Vagina (tissue), 2 donors: ENCODE measurements around the gene NISCH. TPM values are rescaled to one million over a fixed set of nuclear protein-coding genes. Genes with fewer than 3 reads are reported as not detected.

Source experiments
- DNase-seq, 2 donors: peaks; one replicate each; pipeline ENCODE4 v3.0.0-alpha.2; 2017; ENCODE audit errors: extremely low spot score in 2 of 2
- H3K27ac ChIP-seq: fragments of 200-600 bp; sonication (generic); one replicate; pipeline ENCODE4 v1.5.1; 2019
- H3K27me3 ChIP-seq: fragments of 200-600 bp; sonication (generic); one replicate; pipeline ENCODE4 v1.5.1; 2019
- H3K36me3 ChIP-seq, 2 donors: fragments of 200-600 bp; sonication (generic); one replicate each; pipeline ENCODE4 v1.5.1; 2017 to 2019
- H3K4me1 ChIP-seq: fragments of 200-600 bp; sonication (generic); one replicate; pipeline ENCODE4 v1.5.1; 2019
- H3K4me3 ChIP-seq, 2 donors: fragments of 200-600 bp; sonication (generic); 1 replicate in 1 of 2; 2 replicates in 1 of 2; pipeline ENCODE4 v1.5.1; 2016 to 2019
- H3K9me3 ChIP-seq: fragments of 200-600 bp; sonication (generic); one replicate; pipeline ENCODE4 v1.5.1; 2019
- POLR2A ChIP-seq, 2 donors: fragments of 450-650 bp; IDR thresholded peaks; one replicate each; pipeline ENCODE4 v1.6.1; 2017; ENCODE audit warnings: antibody characterized with exemption in 2 of 2, mild to moderate bottlenecking in 2 of 2, moderate library complexity in 2 of 2
- POLR2AphosphoS5 ChIP-seq, 2 donors: sonication (generic); formaldehyde crosslinking; IDR thresholded peaks; one replicate each; pipeline ENCODE4 v1.9.0; 2017; ENCODE audit warnings: antibody characterized with exemption in 2 of 2, mild to moderate bottlenecking in 2 of 2, low read depth in 1 of 2; ENCODE audit not compliant: insufficient read depth in 1 of 2
- intact Hi-C: fragments of 100-400 bp; cut with DNase I; formaldehyde crosslinking; loops from one replicate; pipeline ENCODE4 v1.15.1; 2023
- total RNA-seq: library from RNA; depleted of rRNA; stranded (reverse); fragments of >200 nt; gene quantifications from one replicate; pipeline ENCODE4 v1.2.3, GENCODE V29; 2016
- TF ChIP-seq, protein P1 (sequence below), 3 experiments: fragments of 450-650 bp in 2 of 3; fragments of 200-600 bp in 1 of 3; sonication (generic) in 1 of 3; IDR thresholded peaks; one replicate each; pipeline ENCODE4 v1.5.1; 2017 to 2019; ENCODE audit warnings: antibody characterized with exemption in 3 of 3, mild to moderate bottlenecking in 2 of 3, moderate library complexity in 2 of 3

The NISCH gene
- total RNA-seq, 1 donor from 2014 or later: 103 TPM

DNA sequence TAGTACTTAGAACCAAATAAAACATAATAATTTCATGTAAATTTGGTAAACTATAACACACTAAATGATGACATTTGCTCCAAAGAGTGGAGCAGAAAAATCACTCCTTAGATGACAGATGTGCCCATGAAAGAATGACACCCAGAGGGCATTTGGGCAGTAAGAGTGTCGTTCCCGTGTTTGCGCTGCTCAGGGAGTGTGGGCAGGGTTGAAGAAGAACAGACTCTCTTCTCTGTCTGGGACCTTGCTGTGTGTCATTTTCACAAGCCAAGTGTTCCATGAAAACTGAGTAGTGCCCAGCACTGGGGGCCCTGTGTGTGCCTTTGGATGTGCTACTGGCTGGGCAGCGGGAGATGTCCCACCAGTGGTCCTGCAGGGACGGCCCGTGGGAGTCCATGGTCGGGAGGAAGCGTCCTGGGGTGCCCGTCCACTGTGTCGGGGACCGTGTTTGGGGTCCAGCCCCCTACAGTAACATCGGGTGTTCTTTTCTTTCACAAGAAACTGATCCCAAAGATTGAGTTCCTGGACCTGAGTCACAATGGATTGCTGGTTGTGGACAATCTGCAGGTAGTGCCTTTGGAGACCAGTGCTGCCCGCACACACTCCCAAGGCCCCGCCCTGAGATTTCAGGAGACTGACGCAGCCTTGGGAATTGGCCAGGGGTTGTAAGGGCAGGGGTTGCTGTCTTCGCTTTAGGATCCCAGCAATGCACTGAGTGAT is 21.8 kb downstream of the NISCH start:
- Histone ChIP-seq H3K4me3 (no peak overlapping the region), H3K9me3 (no peaks in the 10 kb centered on the region), H3K4me1 (no peaks in the 10 kb centered on the region), H3K27ac (no peak overlapping the region), H3K27me3 (no peaks in the 10 kb centered on the region), H3K36me3 (peaks cover 0 to 96% of the 10 kb centered on the region in 2 donors)
- intact Hi-C loops: loop anchor here (10.0 kb wide), 1 partner anchor 58 kb away; the partner anchor contains the start of genes NT5DC2 and UQCC5
- TF ChIP-seq POLR2A (IDR thresholded peaks at IDR 0.05) (no peak), POLR2AphosphoS5 (IDR thresholded peaks at IDR 0.05; ENCODE audit: insufficient read depth in 1 of 2, low read depth in 1 of 2) (no peak)
- TF ChIP-seq, protein P1, sequence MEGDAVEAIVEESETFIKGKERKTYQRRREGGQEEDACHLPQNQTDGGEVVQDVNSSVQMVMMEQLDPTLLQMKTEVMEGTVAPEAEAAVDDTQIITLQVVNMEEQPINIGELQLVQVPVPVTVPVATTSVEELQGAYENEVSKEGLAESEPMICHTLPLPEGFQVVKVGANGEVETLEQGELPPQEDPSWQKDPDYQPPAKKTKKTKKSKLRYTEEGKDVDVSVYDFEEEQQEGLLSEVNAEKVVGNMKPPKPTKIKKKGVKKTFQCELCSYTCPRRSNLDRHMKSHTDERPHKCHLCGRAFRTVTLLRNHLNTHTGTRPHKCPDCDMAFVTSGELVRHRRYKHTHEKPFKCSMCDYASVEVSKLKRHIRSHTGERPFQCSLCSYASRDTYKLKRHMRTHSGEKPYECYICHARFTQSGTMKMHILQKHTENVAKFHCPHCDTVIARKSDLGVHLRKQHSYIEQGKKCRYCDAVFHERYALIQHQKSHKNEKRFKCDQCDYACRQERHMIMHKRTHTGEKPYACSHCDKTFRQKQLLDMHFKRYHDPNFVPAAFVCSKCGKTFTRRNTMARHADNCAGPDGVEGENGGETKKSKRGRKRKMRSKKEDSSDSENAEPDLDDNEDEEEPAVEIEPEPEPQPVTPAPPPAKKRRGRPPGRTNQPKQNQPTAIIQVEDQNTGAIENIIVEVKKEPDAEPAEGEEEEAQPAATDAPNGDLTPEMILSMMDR (IDR thresholded peaks at IDR 0.05): no peak
- DNase-seq: no peak

DNA sequence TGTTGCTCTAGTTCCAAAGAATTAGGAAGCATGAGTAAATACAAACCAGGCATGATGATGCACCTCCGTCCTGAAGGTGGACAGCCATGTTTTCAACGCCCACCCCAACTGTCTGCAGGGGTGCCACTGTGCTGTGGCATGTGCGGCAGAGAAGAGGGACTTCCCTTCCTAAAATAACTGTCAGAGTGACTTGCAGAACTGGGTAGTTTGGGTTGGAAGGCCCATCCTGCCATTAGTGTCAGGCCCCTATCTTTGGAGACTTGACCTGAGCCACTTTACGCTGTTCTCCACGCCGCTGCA is 22.3 kb downstream of the NISCH start:
- no peak overlapping the region for H3K4me3 ChIP-seq
- DNase-seq: no peak
- TF ChIP-seq POLR2A (IDR thresholded peaks at IDR 0.05) (no peak), POLR2AphosphoS5 (IDR thresholded peaks at IDR 0.05; ENCODE audit: insufficient read depth in 1 of 2, low read depth in 1 of 2) (no peak)
- TF ChIP-seq, protein P1 (IDR thresholded peaks at IDR 0.05): no peak
- peaks cover 4% of the 10 kb centered on the region for H3K4me1 ChIP-seq
- no peaks in the 10 kb centered on the region for H3K9me3 ChIP-seq
- H3K27me3 ChIP-seq: no peaks in the 10 kb centered on the region
- peaks cover 0 to 96% of the 10 kb centered on the region in 2 donors for H3K36me3 ChIP-seq
- intact Hi-C loops: loop anchor here (10.0 kb wide), 1 partner anchor 57 kb away; the partner anchor contains the start of genes NT5DC2 and UQCC5
- no peak overlapping the region for H3K27ac ChIP-seq

DNA sequence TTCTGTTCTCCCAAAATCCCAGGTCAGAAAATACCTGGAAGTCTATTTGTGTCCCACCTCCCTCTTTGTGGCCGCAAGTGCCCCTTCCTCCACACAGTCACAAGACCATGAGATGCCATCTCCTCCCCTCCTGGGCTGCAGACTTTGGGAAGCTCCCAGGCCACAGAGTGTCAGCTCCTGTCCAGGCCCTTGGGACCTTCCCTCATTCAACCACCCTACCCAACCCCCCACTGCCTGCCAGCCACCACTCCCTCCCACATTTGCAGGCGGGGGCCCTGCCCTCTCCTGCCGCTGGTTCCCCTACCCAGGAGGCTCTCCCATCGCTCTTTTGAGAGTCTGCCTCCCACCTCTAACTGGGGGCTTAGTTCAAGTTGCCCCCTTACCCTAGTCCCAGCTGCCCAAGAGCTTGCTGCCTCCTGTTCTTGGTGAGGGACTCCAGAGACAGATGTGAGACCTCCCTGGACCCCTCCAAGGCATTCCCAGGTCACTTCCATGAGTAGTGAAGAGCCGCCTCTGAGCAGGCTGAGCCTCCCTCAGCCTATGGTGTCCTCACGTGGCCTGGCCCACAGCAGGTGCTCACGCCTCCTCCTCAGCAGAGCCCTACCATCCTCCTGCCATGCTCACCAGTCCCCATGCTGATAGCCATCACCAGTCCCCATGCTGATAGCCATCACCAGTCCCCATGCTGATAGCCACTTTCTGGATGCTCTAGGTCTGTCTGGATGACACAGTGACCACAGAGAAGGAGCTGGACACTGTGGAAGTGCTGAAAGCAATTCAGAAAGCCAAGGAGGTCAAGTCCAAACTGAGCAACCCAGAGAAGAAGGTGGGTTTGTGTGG is 23.9 kb downstream of the NISCH start:
- intact Hi-C loops: loop anchor here (10.0 kb wide), 1 partner anchor 56 kb away; the partner anchor contains the start of genes NT5DC2 and UQCC5
- no peak for DNase-seq
- H3K36me3 ChIP-seq: peaks cover 0 to 86% of the 10 kb centered on the region in 2 donors
- H3K27ac ChIP-seq: no peak overlapping the region
- no peaks in the 10 kb centered on the region for H3K9me3 ChIP-seq
- H3K4me3 ChIP-seq: no peak overlapping the region
- H3K4me1 ChIP-seq: peaks cover 19% of the 10 kb centered on the region
- TF ChIP-seq POLR2AphosphoS5 (IDR thresholded peaks at IDR 0.05; ENCODE audit: insufficient read depth in 1 of 2, low read depth in 1 of 2) (no peak), POLR2A (IDR thresholded peaks at IDR 0.05) (no peak)
- TF ChIP-seq, protein P1 (IDR thresholded peaks at IDR 0.05): no peak
- no peaks in the 10 kb centered on the region for H3K27me3 ChIP-seq

DNA sequence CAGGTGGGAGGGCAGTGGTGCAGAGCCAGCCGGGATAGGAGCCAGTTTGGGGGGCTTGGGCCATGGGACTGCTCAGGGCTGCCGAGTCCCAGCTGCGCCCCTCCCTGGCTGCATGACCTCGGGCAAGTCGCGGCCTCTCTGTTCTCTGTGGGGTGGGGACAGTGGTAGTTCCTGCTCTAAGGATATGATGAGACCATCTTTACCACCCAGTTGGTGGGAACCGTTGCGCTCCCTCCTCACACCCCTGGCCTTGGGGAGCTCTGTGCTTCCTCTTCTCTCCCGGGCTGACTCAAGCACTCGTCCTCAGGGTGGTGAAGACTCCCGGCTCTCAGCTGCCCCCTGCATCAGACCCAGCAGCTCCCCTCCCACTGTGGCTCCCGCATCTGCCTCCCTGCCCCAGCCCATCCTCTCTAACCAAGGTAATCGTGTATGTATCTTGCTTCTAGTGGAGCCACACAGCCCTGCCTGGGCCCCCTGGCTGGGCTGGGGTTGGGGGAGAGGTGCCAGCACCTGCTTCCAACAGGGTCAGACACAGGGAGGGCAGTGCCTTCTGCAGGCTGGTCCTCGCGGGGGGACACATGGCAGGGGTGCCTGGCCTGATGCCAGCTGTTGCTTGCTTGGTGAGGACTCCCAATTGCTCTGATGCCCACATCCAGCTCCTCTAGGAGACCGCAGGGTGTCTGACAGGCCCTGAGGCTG is 24.6 kb downstream of the NISCH start:
- Histone ChIP-seq H3K4me3 (no peak overlapping the region), H3K36me3 (peaks cover 0 to 79% of the 10 kb centered on the region in 2 donors), H3K27ac (no peak overlapping the region), H3K9me3 (no peaks in the 10 kb centered on the region), H3K4me1 (peaks cover 27% of the 10 kb centered on the region), H3K27me3 (no peaks in the 10 kb centered on the region)
- no peak for DNase-seq
- intact Hi-C loops: loop anchor here (10.0 kb wide), 1 partner anchor 55 kb away; the partner anchor contains the start of genes NT5DC2 and UQCC5
- TF ChIP-seq POLR2AphosphoS5 (IDR thresholded peaks at IDR 0.05; ENCODE audit: insufficient read depth in 1 of 2, low read depth in 1 of 2) (no peak), POLR2A (IDR thresholded peaks at IDR 0.05) (no peak)
- TF ChIP-seq, protein P1 (IDR thresholded peaks at IDR 0.05): no peak
